HepG2 (cell line): ENCODE data around the gene LRRC25. TPM values are rescaled to one million over a fixed set of nuclear protein-coding genes. Genes with fewer than 3 reads are reported as not detected.

Source experiments
- AGO2 ChIP-seq: fragments of 200-400 bp; formaldehyde crosslinking; optimal IDR thresholded peaks from 2 replicates; pipeline ENCODE3; 2017; ENCODE audit warnings: mild to moderate bottlenecking, low read depth, low read length, moderate library complexity
- ARHGAP35 ChIP-seq: sonication (generic); formaldehyde crosslinking; IDR thresholded peaks from 2 replicates; pipeline ENCODE4 v1.9.0; 2022; ENCODE audit warnings: mild to moderate bottlenecking, inconsistent platforms, moderate library complexity, missing genetic modification reagents, borderline replicate concordance
- CENPT ChIP-seq: sonication (generic); formaldehyde crosslinking; IDR thresholded peaks from 2 replicates; pipeline ENCODE4 v1.8.0; 2022; ENCODE audit warnings: low read depth, mild to moderate bottlenecking, moderate library complexity, missing genetic modification reagents
- E2F5 ChIP-seq: sonication (generic); formaldehyde crosslinking; conservative IDR thresholded peaks from 2 replicates; pipeline ENCODE4 v1.4.0; 2020; ENCODE audit warnings: missing genetic modification reagents
- HNF4G ChIP-seq, 2 experiments: sonication (generic) in 1 of 2; formaldehyde crosslinking in 1 of 2; IDR thresholded peaks; 2 replicates each; pipeline versions ENCODE4 v1.4.0 to v1.6.1; 2011 to 2020; ENCODE audit warnings: borderline replicate concordance in 2 of 2, low read depth in 2 of 2, mild to moderate bottlenecking in 2 of 2, low read length in 1 of 2, missing genetic modification reagents in 1 of 2, moderate library complexity in 1 of 2
- MAX ChIP-seq: IDR thresholded peaks from 2 replicates; pipeline ENCODE4 v1.6.1; 2012; ENCODE audit warnings: inconsistent platforms
- PITX1 ChIP-seq: sonication (generic); formaldehyde crosslinking; IDR thresholded peaks from 2 replicates; pipeline ENCODE4 v1.5.1; 2020; ENCODE audit warnings: mild to moderate bottlenecking, missing genetic modification reagents
- POGZ ChIP-seq: sonication (generic); formaldehyde crosslinking; IDR thresholded peaks from 2 replicates; pipeline ENCODE4 v1.4.0; 2020; ENCODE audit warnings: mild to moderate bottlenecking, missing genetic modification reagents
- RFXAP ChIP-seq: sonication (generic); formaldehyde crosslinking; IDR thresholded peaks from 2 replicates; pipeline ENCODE4 v1.4.0; 2020; ENCODE audit warnings: missing genetic modification reagents, borderline replicate concordance
- SOX5 ChIP-seq: IDR thresholded peaks from 2 replicates; pipeline ENCODE4 v1.6.1; 2016; ENCODE audit warnings: borderline replicate concordance
- SOX6 ChIP-seq, 2 experiments: fragments of 450-650 bp in 1 of 2; sonication (generic) in 1 of 2; formaldehyde crosslinking in 1 of 2; IDR thresholded peaks; 2 replicates each; pipeline versions ENCODE4 v1.4.0 to v1.6.1; 2017 to 2020; ENCODE audit warnings: antibody characterized with exemption in 1 of 2, mild to moderate bottlenecking in 1 of 2, missing genetic modification reagents in 1 of 2
- STAT6 ChIP-seq: sonication (generic); formaldehyde crosslinking; IDR thresholded peaks from 2 replicates; pipeline ENCODE4 v1.4.0; 2020; ENCODE audit warnings: missing genetic modification reagents, mild to moderate bottlenecking, borderline replicate concordance
- TBX2 ChIP-seq: sonication (generic); formaldehyde crosslinking; IDR thresholded peaks from 2 replicates; pipeline ENCODE4 v1.5.0; 2020; ENCODE audit warnings: missing genetic modification reagents, mild to moderate bottlenecking, borderline replicate concordance
- ZBTB37 ChIP-seq: sonication (generic); formaldehyde crosslinking; IDR thresholded peaks from 2 replicates; pipeline ENCODE4 v1.4.0; 2020; ENCODE audit warnings: mild to moderate bottlenecking, missing genetic modification reagents
- ZBTB8A ChIP-seq: sonication (generic); formaldehyde crosslinking; IDR thresholded peaks from 2 replicates; pipeline ENCODE4 v1.4.0; 2020; ENCODE audit warnings: mild to moderate bottlenecking, low read depth, missing genetic modification reagents, borderline replicate concordance
- ZFY ChIP-seq: sonication (generic); formaldehyde crosslinking; IDR thresholded peaks from 2 replicates; pipeline ENCODE4 v1.4.0; 2020; ENCODE audit warnings: missing genetic modification reagents
- ZNF282 ChIP-seq: fragments of 450-650 bp; IDR thresholded peaks from 2 replicates; pipeline ENCODE4 v1.6.1; 2018; ENCODE audit not compliant: partially characterized antibody
- ZNF720 ChIP-seq: sonication (generic); formaldehyde crosslinking; IDR thresholded peaks from 2 replicates; pipeline ENCODE4 v1.4.0; 2020; ENCODE audit warnings: missing genetic modification reagents
- ZNF746 ChIP-seq: sonication (generic); formaldehyde crosslinking; IDR thresholded peaks from 2 replicates; pipeline ENCODE4 v1.8.0; 2022; ENCODE audit warnings: mild to moderate bottlenecking, missing genetic modification reagents
- ZNF776 ChIP-seq: sonication (generic); formaldehyde crosslinking; IDR thresholded peaks from 2 replicates; pipeline ENCODE4 v1.4.0; 2020; ENCODE audit warnings: mild to moderate bottlenecking, missing genetic modification reagents
- ZNF784 ChIP-seq: sonication (generic); formaldehyde crosslinking; IDR thresholded peaks from 2 replicates; pipeline ENCODE4 v1.5.1; 2020; ENCODE audit warnings: missing genetic modification reagents, mild to moderate bottlenecking, borderline replicate concordance
- ZZZ3 ChIP-seq: sonication (generic); formaldehyde crosslinking; IDR thresholded peaks from 2 replicates; pipeline ENCODE4 v1.4.0; 2020; ENCODE audit warnings: missing genetic modification reagents, mild to moderate bottlenecking, borderline replicate concordance
- polyA plus RNA-seq, 8 experiments: library from polyadenylated mRNA; depleted of rRNA in 3 of 8; stranded (reverse) in 7 of 8; unstranded in 1 of 8; fragments of >200 nt; fragmentation: Illumina TruSeq in 4 of 8; extraction: Trizol in 4 of 8; gene quantifications; 2 replicates each; pipeline versions ENCODE4 v1.2.1 to v1.2.3, GENCODE V29; 2011 to 2016; ENCODE audit warnings: low read depth in 4 of 8, missing spikeins in 1 of 8, mixed read lengths in 1 of 8; ENCODE audit not compliant: insufficient read depth in 1 of 8
- total RNA-seq, 5 experiments: library from RNA; depleted of rRNA; stranded (reverse); fragments of >200 nt; fragmentation: Illumina TruSeq; extraction: Trizol; gene quantifications; 2 replicates each; pipeline ENCODE4 v1.2.3, GENCODE V29; 2016; ENCODE audit warnings: low read depth in 1 of 5

Gene LRRC25
- total and polyA plus RNA-seq, 2 of the 13 experiments (the other 11 are each of a cell fraction or from before 2014, with no cell fraction given) = 0.13 to 0.53 TPM

- TF ChIP-seq SOX6 (IDR thresholded peaks at IDR 0.05) (no peak), SOX6 (CRISPR knock-in tag; IDR thresholded peaks at IDR 0.05) (peak; percentile 61; the same call in 1 of the 2 replicates), ZBTB37 (CRISPR knock-in tag) (0 out of 2 replicates have a peak, but pooled peaks have one; percentile 43), E2F5 (CRISPR knock-in tag) (peak; percentile 52; the same call in 1 of the 2 replicates), HNF4G (IDR thresholded peaks at IDR 0.05; ENCODE audit: borderline replicate concordance, low read depth, low read length) (peak; percentile 15; the same call in 1 of the 2 replicates), HNF4G (CRISPR knock-in tag; IDR thresholded peaks at IDR 0.05; ENCODE audit: borderline replicate concordance, low read depth) (no peak), ZNF776 (CRISPR knock-in tag) (peak; percentile 70; the same call in 1 of the 2 replicates), STAT6 (no peak), ZNF282 (no peak), AGO2 (no peak), ARHGAP35 (no peak), RFXAP (CRISPR knock-in tag) (no peak), MAX (peak; percentile 47; the same call in 1 of the 2 replicates), ZNF720 (CRISPR knock-in tag) (no peak), CENPT (no peak), SOX5 (CRISPR knock-in tag) (no peak), TBX2 (CRISPR knock-in tag) (peak; percentile 71; the same call in 1 of the 2 replicates), ZNF746 (CRISPR knock-in tag) (peak; percentile 52; the same call in 1 of the 2 replicates), ZFY (CRISPR knock-in tag) (0 out of 2 replicates have a peak, but pooled peaks have one; percentile 10), PITX1 (CRISPR knock-in tag) (no peak; the same call in 1 of the 2 replicates), ZBTB8A (CRISPR knock-in tag) (no peak), POGZ (peak; percentile 29; the same call in 1 of the 2 replicates), ZZZ3 (CRISPR knock-in tag) (no peak), ZNF784 (CRISPR knock-in tag) (0 out of 2 replicates have a peak, but pooled peaks have one; percentile 30)
Measured at GRCh38 chr19:18419699-18420460, 22.5 kb upstream of the LRRC25 start (continued).
